ENCODE data around the gene KIF3B. TPM values are rescaled to one million over a fixed set of nuclear protein-coding genes. Genes with fewer than 3 reads are reported as not detected.
A peak's percentile ranks its signal among the peaks of the same experiment; 100 is the strongest.

Gene KIF3B
- total RNA-seq, 1 experiment from 2014 or later: 15.7 TPM

GRCh38 chr20:32289661-32290431 lies 12.4 kb downstream of the KIF3B start:
- Histone ChIP-seq H3K9me3 (ENCODE audit: low read length) (no peaks in the 10 kb centered on the region), H3K9ac (ENCODE audit: low read length) (no peak overlapping the region), H3K4me3 (ENCODE audit: low read length) (no peak overlapping the region), H3K36me3 (ENCODE audit: insufficient read depth, low read length) (peaks cover 15% of the 10 kb centered on the region), H3K9me2 (replicated peaks; ENCODE audit: insufficient read depth, low read length) (no peaks in the 10 kb centered on the region), H3K79me2 (ENCODE audit: low read length) (peaks cover 88% of the 10 kb centered on the region), H3K27me3 (ENCODE audit: low read length) (no peaks in the 10 kb centered on the region), H3K27ac (ENCODE audit: low read length) (peak overlapping the region; percentile 43; the same call in 1 of the 2 replicates), H3K4me1 (ENCODE audit: low read length) (peaks cover 48% of the 10 kb centered on the region), H4K20me1 (ENCODE audit: insufficient read depth, low read depth, low read length) (no peaks in the 10 kb centered on the region), H2AFZ (ENCODE audit: low read length) (no peak overlapping the region), H3K4me2 (ENCODE audit: low read depth, low read length, poor library complexity, severe bottlenecking) (no peak overlapping the region)
- no peak for DNase-seq

- Histone ChIP-seq H3K9ac (ENCODE audit: low read length) (no peak overlapping the region), H3K4me1 (ENCODE audit: low read length) (peaks cover 39% of the 10 kb centered on the region), H4K20me1 (ENCODE audit: insufficient read depth, low read depth, low read length) (no peaks in the 10 kb centered on the region), H3K4me3 (ENCODE audit: low read length) (no peak overlapping the region), H3K27me3 (ENCODE audit: low read length) (no peaks in the 10 kb centered on the region), H3K9me3 (ENCODE audit: low read length) (no peaks in the 10 kb centered on the region), H3K27ac (ENCODE audit: low read length) (no peak overlapping the region), H3K79me2 (ENCODE audit: low read length) (peaks cover 99% of the 10 kb centered on the region), H3K36me3 (ENCODE audit: insufficient read depth, low read length) (peaks cover 15% of the 10 kb centered on the region), H2AFZ (ENCODE audit: low read length) (no peak overlapping the region), H3K9me2 (replicated peaks; ENCODE audit: insufficient read depth, low read length) (no peaks in the 10 kb centered on the region), H3K4me2 (ENCODE audit: low read depth, low read length, poor library complexity, severe bottlenecking) (no peak overlapping the region)
- no peak for DNase-seq
These were observed 13.7 kb downstream of the KIF3B start for GRCh38 chr20:32291166-32291565.

DNA sequence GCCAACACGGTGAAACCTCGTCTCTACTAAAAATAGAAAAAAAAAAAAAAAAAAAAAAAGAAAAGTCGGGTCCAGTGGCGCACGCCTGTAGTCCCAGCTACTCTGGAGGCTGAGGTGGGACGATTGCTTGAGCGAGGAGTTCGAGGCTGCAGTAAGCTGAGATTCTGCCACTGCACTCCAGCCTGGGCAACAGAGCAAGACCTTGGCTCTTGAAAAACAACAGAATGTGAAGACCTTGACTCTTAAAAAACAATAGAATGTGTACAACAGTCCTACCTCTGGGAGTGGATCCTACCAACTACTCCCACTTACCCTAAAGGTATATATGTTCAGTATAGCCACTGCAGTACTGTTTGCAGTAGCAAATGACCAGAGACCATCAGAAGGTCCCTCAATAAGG lies 15.1 kb downstream of the KIF3B start:
- no peak for DNase-seq
- no peak overlapping the region for H2AFZ ChIP-seq (ENCODE audit: low read length)
- peaks cover 37% of the 10 kb centered on the region for H3K4me1 ChIP-seq (ENCODE audit: low read length)
- H4K20me1 ChIP-seq (ENCODE audit: insufficient read depth, low read depth, low read length): no peaks in the 10 kb centered on the region
- peaks cover 10% of the 10 kb centered on the region; the same call in 1 of the 2 replicates for H3K36me3 ChIP-seq (ENCODE audit: insufficient read depth, low read length)
- peaks cover 99% of the 10 kb centered on the region for H3K79me2 ChIP-seq (ENCODE audit: low read length)
- H3K9me2 ChIP-seq (replicated peaks; ENCODE audit: insufficient read depth, low read length): no peaks in the 10 kb centered on the region
- H3K9me3 ChIP-seq (ENCODE audit: low read length): no peaks in the 10 kb centered on the region
- no peak overlapping the region for H3K4me3 ChIP-seq (ENCODE audit: low read length)
- no peak overlapping the region for H3K9ac ChIP-seq (ENCODE audit: low read length)
- H3K4me2 ChIP-seq (ENCODE audit: low read depth, low read length, poor library complexity, severe bottlenecking): no peak overlapping the region
- no peak overlapping the region for H3K27ac ChIP-seq (ENCODE audit: low read length)
- no peaks in the 10 kb centered on the region for H3K27me3 ChIP-seq (ENCODE audit: low read length)

GRCh38 chr20:32294071-32294470 lies 16.6 kb downstream of the KIF3B start:
- Histone ChIP-seq H3K4me2 (ENCODE audit: low read depth, low read length, poor library complexity, severe bottlenecking) (no peak overlapping the region), H4K20me1 (ENCODE audit: insufficient read depth, low read depth, low read length) (0 out of 2 replicates have a peak, but pooled peaks cover 4% of the 10 kb centered on the region), H3K36me3 (ENCODE audit: insufficient read depth, low read length) (peaks cover 6% of the 10 kb centered on the region; the same call in 1 of the 2 replicates), H3K9ac (ENCODE audit: low read length) (no peak overlapping the region), H3K27me3 (ENCODE audit: low read length) (no peaks in the 10 kb centered on the region), H2AFZ (ENCODE audit: low read length) (no peak overlapping the region), H3K9me3 (ENCODE audit: low read length) (no peaks in the 10 kb centered on the region), H3K4me3 (ENCODE audit: low read length) (no peak overlapping the region), H3K79me2 (ENCODE audit: low read length) (peaks cover 99% of the 10 kb centered on the region), H3K4me1 (ENCODE audit: low read length) (peaks cover 28% of the 10 kb centered on the region), H3K27ac (ENCODE audit: low read length) (peak overlapping the region; percentile 57), H3K9me2 (replicated peaks; ENCODE audit: insufficient read depth, low read length) (no peaks in the 10 kb centered on the region)
- DNase-seq: no peak

DNA sequence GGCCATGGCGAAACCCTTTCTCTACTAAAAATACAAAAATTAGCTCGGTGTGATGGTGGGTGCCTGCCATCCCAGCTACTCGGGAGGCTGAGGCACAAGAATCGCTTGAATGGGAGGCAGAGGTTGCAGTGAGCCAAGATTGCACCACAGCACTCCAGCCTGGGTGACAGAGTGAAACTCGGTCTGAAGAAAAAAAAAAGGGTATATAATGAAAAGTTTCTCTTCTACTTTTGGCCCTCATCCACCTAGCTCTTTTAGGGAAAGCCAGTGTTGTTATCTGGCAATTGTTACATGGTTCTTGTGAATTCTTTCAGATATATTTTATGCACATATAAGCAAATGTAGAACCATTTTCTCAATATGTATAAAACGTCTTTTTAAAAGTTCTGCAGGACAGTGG lies 19.0 kb downstream of the KIF3B start:
- no peak for DNase-seq
- H3K4me1 ChIP-seq (ENCODE audit: low read length): peaks cover 28% of the 10 kb centered on the region
- no peak overlapping the region for H3K4me3 ChIP-seq (ENCODE audit: low read length)
- H3K9ac ChIP-seq (ENCODE audit: low read length): no peak overlapping the region
- H3K4me2 ChIP-seq (ENCODE audit: low read depth, low read length, poor library complexity, severe bottlenecking): no peak overlapping the region
- no peaks in the 10 kb centered on the region for H3K9me3 ChIP-seq (ENCODE audit: low read length)
- H4K20me1 ChIP-seq (ENCODE audit: insufficient read depth, low read depth, low read length): 0 out of 2 replicates have a peak, but pooled peaks cover 4% of the 10 kb centered on the region
- H3K27me3 ChIP-seq (ENCODE audit: low read length): no peaks in the 10 kb centered on the region
- H3K9me2 ChIP-seq (replicated peaks; ENCODE audit: insufficient read depth, low read length): no peaks in the 10 kb centered on the region
- H3K27ac ChIP-seq (ENCODE audit: low read length): peak overlapping the region; percentile 22; the same call in 1 of the 2 replicates
- peaks cover 94% of the 10 kb centered on the region for H3K79me2 ChIP-seq (ENCODE audit: low read length)
- H2AFZ ChIP-seq (ENCODE audit: low read length): no peak overlapping the region
- no peaks in the 10 kb centered on the region for H3K36me3 ChIP-seq (ENCODE audit: insufficient read depth, low read length)

DNA sequence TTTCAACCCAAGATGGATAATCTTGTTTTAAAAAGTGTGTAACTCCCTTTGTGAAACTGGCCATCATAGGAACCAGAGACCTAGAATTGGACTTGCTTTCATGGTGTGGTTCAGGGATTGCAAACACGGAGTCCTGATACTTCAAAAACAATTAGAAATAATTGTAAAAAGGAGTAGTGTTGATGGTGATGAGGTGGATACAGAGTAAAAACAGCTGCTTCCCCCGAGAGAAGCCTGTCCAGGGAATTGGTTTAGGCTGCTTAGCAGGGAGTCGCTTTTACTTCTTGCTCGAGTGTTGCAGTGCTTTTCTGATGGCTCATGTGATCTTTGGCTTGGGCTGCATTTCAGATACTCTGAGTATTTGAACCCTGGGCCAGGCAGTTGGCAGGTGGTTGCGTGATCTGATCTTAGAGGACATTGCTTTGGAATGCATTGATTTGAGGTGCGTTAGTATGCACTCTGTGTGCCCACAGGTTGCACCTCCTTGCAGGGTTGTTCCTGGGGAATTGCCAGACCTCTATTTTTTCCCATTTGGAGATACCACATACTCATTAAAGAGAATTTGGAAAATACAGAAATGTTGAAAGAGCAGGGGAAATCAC lies 19.5 kb downstream of the KIF3B start:
- no peaks in the 10 kb centered on the region for H3K27me3 ChIP-seq (ENCODE audit: low read length)
- DNase-seq: no peak
- H4K20me1 ChIP-seq (ENCODE audit: insufficient read depth, low read depth, low read length): 0 out of 2 replicates have a peak, but pooled peaks cover 4% of the 10 kb centered on the region
- no peaks in the 10 kb centered on the region for H3K36me3 ChIP-seq (ENCODE audit: insufficient read depth, low read length)
- H3K9ac ChIP-seq (ENCODE audit: low read length): no peak overlapping the region
- no peaks in the 10 kb centered on the region for H3K9me3 ChIP-seq (ENCODE audit: low read length)
- H3K27ac ChIP-seq (ENCODE audit: low read length): peak overlapping the region; percentile 22; the same call in 1 of the 2 replicates
- peaks cover 94% of the 10 kb centered on the region for H3K79me2 ChIP-seq (ENCODE audit: low read length)
- H3K4me3 ChIP-seq (ENCODE audit: low read length): no peak overlapping the region
- no peak overlapping the region for H3K4me2 ChIP-seq (ENCODE audit: low read depth, low read length, poor library complexity, severe bottlenecking)
- H2AFZ ChIP-seq (ENCODE audit: low read length): no peak overlapping the region
- no peaks in the 10 kb centered on the region for H3K9me2 ChIP-seq (replicated peaks; ENCODE audit: insufficient read depth, low read length)
- peaks cover 28% of the 10 kb centered on the region for H3K4me1 ChIP-seq (ENCODE audit: low read length)

DNA sequence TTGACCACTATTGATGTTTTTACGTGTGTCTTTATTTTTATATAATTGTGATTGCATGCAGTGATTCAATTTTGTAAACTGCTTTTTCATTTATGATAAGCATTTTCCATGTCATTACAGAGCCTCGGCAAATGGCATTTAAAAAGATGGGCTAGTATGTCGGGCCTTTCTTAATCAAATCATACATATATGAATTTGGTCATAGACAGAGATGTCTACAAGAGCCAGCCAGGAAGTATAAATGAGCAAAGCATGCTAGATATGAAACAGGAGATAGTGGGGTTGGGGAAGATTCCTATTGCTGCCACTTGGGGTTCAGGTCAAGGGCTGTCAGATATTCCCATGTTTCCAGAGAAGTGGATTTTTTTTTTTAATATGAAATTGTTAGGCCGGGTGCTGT lies 20.0 kb downstream of the KIF3B start:
- no peak overlapping the region for H3K4me2 ChIP-seq (ENCODE audit: low read depth, low read length, poor library complexity, severe bottlenecking)
- no peak for DNase-seq
- H3K36me3 ChIP-seq (ENCODE audit: insufficient read depth, low read length): no peaks in the 10 kb centered on the region
- H3K9me2 ChIP-seq (replicated peaks; ENCODE audit: insufficient read depth, low read length): no peaks in the 10 kb centered on the region
- H3K9me3 ChIP-seq (ENCODE audit: low read length): no peaks in the 10 kb centered on the region
- H3K4me3 ChIP-seq (ENCODE audit: low read length): no peak overlapping the region
- no peak overlapping the region for H3K27ac ChIP-seq (ENCODE audit: low read length)
- H2AFZ ChIP-seq (ENCODE audit: low read length): no peak overlapping the region
- 0 out of 2 replicates have a peak, but pooled peaks cover 4% of the 10 kb centered on the region for H4K20me1 ChIP-seq (ENCODE audit: insufficient read depth, low read depth, low read length)
- H3K27me3 ChIP-seq (ENCODE audit: low read length): no peaks in the 10 kb centered on the region
- peaks cover 28% of the 10 kb centered on the region for H3K4me1 ChIP-seq (ENCODE audit: low read length)
- H3K79me2 ChIP-seq (ENCODE audit: low read length): peaks cover 95% of the 10 kb centered on the region
- no peak overlapping the region for H3K9ac ChIP-seq (ENCODE audit: low read length)

DNA sequence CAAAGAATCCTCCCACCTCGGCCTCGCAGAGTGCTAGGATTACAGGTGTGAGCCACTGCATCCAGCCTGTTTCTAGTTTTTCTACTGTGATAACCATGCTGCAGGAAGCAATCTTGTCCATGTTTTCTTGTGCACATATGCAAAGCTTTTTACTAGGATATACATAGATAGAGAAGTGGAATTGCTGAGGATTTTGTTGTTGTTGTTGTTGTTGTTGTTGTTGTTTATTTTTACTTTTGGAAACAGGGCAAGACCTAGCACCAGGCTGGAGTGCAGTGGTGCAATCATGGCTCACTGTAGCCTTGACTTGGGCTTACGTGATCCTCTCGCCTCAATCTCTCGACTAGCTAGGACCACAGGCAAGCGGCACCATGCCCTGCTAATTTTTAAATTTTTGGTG lies 23.2 kb downstream of the KIF3B start:
- no peak overlapping the region for H3K4me3 ChIP-seq (ENCODE audit: low read length)
- peaks cover 18% of the 10 kb centered on the region for H3K4me1 ChIP-seq (ENCODE audit: low read length)
- no peak overlapping the region for H3K9ac ChIP-seq (ENCODE audit: low read length)
- no peak overlapping the region for H3K4me2 ChIP-seq (ENCODE audit: low read depth, low read length, poor library complexity, severe bottlenecking)
- H3K9me3 ChIP-seq (ENCODE audit: low read length): no peaks in the 10 kb centered on the region
- H3K9me2 ChIP-seq (replicated peaks; ENCODE audit: insufficient read depth, low read length): no peaks in the 10 kb centered on the region
- H3K27ac ChIP-seq (ENCODE audit: low read length): no peak overlapping the region
- H3K79me2 ChIP-seq (ENCODE audit: low read length): peaks cover 94% of the 10 kb centered on the region
- DNase-seq: no peak
- no peaks in the 10 kb centered on the region for H3K27me3 ChIP-seq (ENCODE audit: low read length)
- H4K20me1 ChIP-seq (ENCODE audit: insufficient read depth, low read depth, low read length): 0 out of 2 replicates have a peak, but pooled peaks cover 4% of the 10 kb centered on the region
- H2AFZ ChIP-seq (ENCODE audit: low read length): no peak overlapping the region
- no peaks in the 10 kb centered on the region for H3K36me3 ChIP-seq (ENCODE audit: insufficient read depth, low read length)

Data from Karpas-422 (cell line).